Measurements from ENCODE around the gene EGFL6. TPM values are rescaled to one million over a fixed set of nuclear protein-coding genes. Genes with fewer than 3 reads are reported as not detected.

EGFL6 gene
- total and polyA plus RNA-seq, 4 donors = 0.02 to 0.23 TPM; not detected in 2

DNA sequence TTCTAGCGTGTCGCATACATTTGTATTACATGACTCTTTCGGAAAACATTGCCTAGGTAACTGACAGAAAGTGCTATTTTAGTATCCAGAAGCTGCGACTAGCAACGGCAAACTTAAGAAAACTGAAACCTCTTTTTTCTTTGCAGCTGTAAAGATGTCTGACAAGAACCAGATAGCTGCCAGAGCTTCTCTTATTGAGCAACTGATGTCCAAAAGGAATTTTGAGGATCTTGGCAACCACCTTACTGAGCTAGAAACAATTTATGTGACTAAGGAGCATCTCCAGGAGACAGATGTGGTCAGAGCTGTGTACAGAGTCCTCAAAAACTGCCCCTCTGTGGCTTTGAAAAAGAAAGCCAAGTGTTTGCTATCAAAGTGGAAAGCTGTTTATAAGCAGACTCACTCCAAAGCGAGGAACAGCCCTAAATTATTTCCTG, 93.0 kb downstream of the EGFL6 start:
- no peak for TF ChIP-seq RXRA (IDR thresholded peaks at IDR 0.05)
- H3K9ac ChIP-seq (ENCODE audit: low read depth in 1 of 2, low read length in 2 of 2) = no peak overlapping the region
- H3K4me3 ChIP-seq (ENCODE audit: low read depth in 1 of 3, low read length in 3 of 3) = no peak overlapping the region
- no peaks in the 10 kb centered on the region for H3K27me3 ChIP-seq (ENCODE audit: control insufficient read depth in 4 of 4, insufficient read depth in 4 of 4, low read length in 3 of 4)
- peaks cover 0 to 5% (median 2%) of the 10 kb centered on the region in 4 donors for H3K4me1 ChIP-seq (ENCODE audit: control insufficient read depth in 4 of 4, insufficient read depth in 4 of 4, low read length in 3 of 4)
- H3K9me3 ChIP-seq (ENCODE audit: control insufficient read depth in 4 of 4, low read length in 3 of 4) = no peaks in the 10 kb centered on the region
- H3K36me3 ChIP-seq (ENCODE audit: control insufficient read depth in 4 of 4, insufficient read depth in 3 of 4, low read depth in 1 of 4, low read length in 3 of 4) = peaks cover 0 to 18% (median 11%) of the 10 kb centered on the region in 4 donors
- WGBS = 77% methylated on average over 6 of the region's 6 CpGs
- H3K27ac ChIP-seq (ENCODE audit: low read depth in 1 of 2, low read length in 2 of 2) = no peak overlapping the region
- DNase-seq (ENCODE audit: low spot score) = no peak

DNA sequence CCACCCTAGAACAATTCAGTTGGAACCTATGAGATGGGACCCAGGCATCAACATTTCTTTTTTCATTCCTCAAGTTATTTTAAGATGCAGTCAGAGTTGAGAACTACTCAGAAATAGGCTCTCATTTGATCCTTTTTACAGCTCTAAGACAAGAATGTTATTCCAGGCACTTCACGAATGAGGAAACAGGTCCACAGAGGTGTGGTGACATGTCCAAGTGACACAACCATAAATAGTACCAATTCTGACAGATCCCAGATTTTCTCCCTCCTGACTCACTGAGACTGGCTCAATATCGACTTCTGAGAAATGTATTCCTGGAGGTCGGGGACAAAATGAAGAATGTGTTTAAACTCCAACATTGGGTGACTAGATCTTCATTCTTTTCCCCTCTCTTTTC, 94.6 kb downstream of the EGFL6 start:
- no peak for DNase-seq (ENCODE audit: low spot score)
- WGBS = 90% methylated on average over 3 of the region's 3 CpGs
- no peaks in the 10 kb centered on the region for H3K9me3 ChIP-seq (ENCODE audit: control insufficient read depth in 4 of 4, low read length in 3 of 4)
- no peaks in the 10 kb centered on the region for H3K27me3 ChIP-seq (ENCODE audit: control insufficient read depth in 4 of 4, insufficient read depth in 4 of 4, low read length in 3 of 4)
- H3K4me1 ChIP-seq (ENCODE audit: control insufficient read depth in 4 of 4, insufficient read depth in 4 of 4, low read length in 3 of 4) = peaks cover 0 to 2% (median under 1%) of the 10 kb centered on the region in 4 donors
- H3K9ac ChIP-seq (ENCODE audit: low read depth in 1 of 2, low read length in 2 of 2) = no peak overlapping the region
- no peak overlapping the region for H3K27ac ChIP-seq (ENCODE audit: low read depth in 1 of 2, low read length in 2 of 2)
- H3K36me3 ChIP-seq (ENCODE audit: control insufficient read depth in 4 of 4, insufficient read depth in 3 of 4, low read depth in 1 of 4, low read length in 3 of 4) = peaks cover 0 to 18% (median 10%) of the 10 kb centered on the region in 4 donors
- TF ChIP-seq, protein P1, sequence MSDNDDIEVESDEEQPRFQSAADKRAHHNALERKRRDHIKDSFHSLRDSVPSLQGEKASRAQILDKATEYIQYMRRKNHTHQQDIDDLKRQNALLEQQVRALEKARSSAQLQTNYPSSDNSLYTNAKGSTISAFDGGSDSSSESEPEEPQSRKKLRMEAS (IDR thresholded peaks at IDR 0.05) = no peak
- TF ChIP-seq RXRA (IDR thresholded peaks at IDR 0.05) (no peak), EGR1 (IDR thresholded peaks at IDR 0.05; ENCODE audit: low read depth in 2 of 2) (no peak), HNF4A (conservative IDR thresholded peaks at IDR 0.05) (no peak), HNF4G (IDR thresholded peaks at IDR 0.05) (no peak), TAF1 (conservative IDR thresholded peaks at IDR 0.05) (no peak), SP1 (IDR thresholded peaks at IDR 0.05) (no peak), YY1 (IDR thresholded peaks at IDR 0.05) (no peak), RAD21 (IDR thresholded peaks at IDR 0.05) (no peak), ATF3 (IDR thresholded peaks at IDR 0.05) (no peak), JUND (IDR thresholded peaks at IDR 0.05) (no peak), GABPA (IDR thresholded peaks at IDR 0.05 in 1 of 2, conservative IDR thresholded peaks at IDR 0.05 in 1 of 2) (no peak), FOXA2 (IDR thresholded peaks at IDR 0.05) (no peak)
- TF ChIP-seq, protein P2, sequence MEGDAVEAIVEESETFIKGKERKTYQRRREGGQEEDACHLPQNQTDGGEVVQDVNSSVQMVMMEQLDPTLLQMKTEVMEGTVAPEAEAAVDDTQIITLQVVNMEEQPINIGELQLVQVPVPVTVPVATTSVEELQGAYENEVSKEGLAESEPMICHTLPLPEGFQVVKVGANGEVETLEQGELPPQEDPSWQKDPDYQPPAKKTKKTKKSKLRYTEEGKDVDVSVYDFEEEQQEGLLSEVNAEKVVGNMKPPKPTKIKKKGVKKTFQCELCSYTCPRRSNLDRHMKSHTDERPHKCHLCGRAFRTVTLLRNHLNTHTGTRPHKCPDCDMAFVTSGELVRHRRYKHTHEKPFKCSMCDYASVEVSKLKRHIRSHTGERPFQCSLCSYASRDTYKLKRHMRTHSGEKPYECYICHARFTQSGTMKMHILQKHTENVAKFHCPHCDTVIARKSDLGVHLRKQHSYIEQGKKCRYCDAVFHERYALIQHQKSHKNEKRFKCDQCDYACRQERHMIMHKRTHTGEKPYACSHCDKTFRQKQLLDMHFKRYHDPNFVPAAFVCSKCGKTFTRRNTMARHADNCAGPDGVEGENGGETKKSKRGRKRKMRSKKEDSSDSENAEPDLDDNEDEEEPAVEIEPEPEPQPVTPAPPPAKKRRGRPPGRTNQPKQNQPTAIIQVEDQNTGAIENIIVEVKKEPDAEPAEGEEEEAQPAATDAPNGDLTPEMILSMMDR (IDR thresholded peaks at IDR 0.05; ENCODE audit: low read depth, low read length, missing input control) = no peak
- H3K4me3 ChIP-seq (ENCODE audit: low read depth in 1 of 3, low read length in 3 of 3) = no peak overlapping the region

- 75% methylated on average over 3 of the region's 3 CpGs for whole genome bisulfite sequencing
- Histone ChIP-seq H3K27ac (ENCODE audit: low read depth in 1 of 2, low read length in 2 of 2) (no peak overlapping the region), H3K36me3 (ENCODE audit: control insufficient read depth in 4 of 4, insufficient read depth in 3 of 4, low read depth in 1 of 4, low read length in 3 of 4) (peaks cover 0 to 12% (median 9%) of the 10 kb centered on the region in 4 donors), H3K4me3 (ENCODE audit: low read depth in 1 of 3, low read length in 3 of 3) (no peak overlapping the region), H3K9me3 (ENCODE audit: control insufficient read depth in 4 of 4, low read length in 3 of 4) (no peaks in the 10 kb centered on the region), H3K27me3 (ENCODE audit: control insufficient read depth in 4 of 4, insufficient read depth in 4 of 4, low read length in 3 of 4) (no peaks in the 10 kb centered on the region), H3K4me1 (ENCODE audit: control insufficient read depth in 4 of 4, insufficient read depth in 4 of 4, low read length in 3 of 4) (peaks cover 0 to 2% (median 0%) of the 10 kb centered on the region in 4 donors), H3K9ac (ENCODE audit: low read depth in 1 of 2, low read length in 2 of 2) (no peak overlapping the region)
- TF ChIP-seq, protein P1 (IDR thresholded peaks at IDR 0.05) = no peak
- TF ChIP-seq RAD21 (IDR thresholded peaks at IDR 0.05) (no peak), JUND (IDR thresholded peaks at IDR 0.05) (no peak), RXRA (IDR thresholded peaks at IDR 0.05) (no peak), YY1 (IDR thresholded peaks at IDR 0.05) (no peak), HNF4G (IDR thresholded peaks at IDR 0.05) (no peak)
- no peak for DNase-seq (ENCODE audit: low spot score)
Measured at GRCh38 chrX:13666836-13667235, 97.4 kb downstream of the EGFL6 start.
